ENCODE measurements around the gene TRAF3. TPM values are rescaled to one million over a fixed set of nuclear protein-coding genes. Genes with fewer than 3 reads are reported as not detected.

The TRAF3 gene
- total RNA-seq, 1 donor from 2014 or later, result 26.3 TPM

GRCh38 chr14:102805941-102806340, 28.7 kb downstream of the TRAF3 start:
- Mint-ChIP-seq H3K27me3 (no peaks in the 10 kb centered on the region), H3K36me3 (ENCODE audit: insufficient read depth) (no peaks in the 10 kb centered on the region), H3K27ac (no peak overlapping the region), H3K4me1 (ENCODE audit: low read depth) (peaks cover 7% of the 10 kb centered on the region), H3K4me3 (ENCODE audit: low read depth) (no peak overlapping the region), H3K9me3 (ENCODE audit: low read depth) (no peaks in the 10 kb centered on the region)
- TF ChIP-seq CTCF (IDR thresholded peaks at IDR 0.05; ENCODE audit: unreplicated experiment), result no peak
- no peak for DNase-seq (ENCODE audit: low spot score, unreplicated experiment)

- H3K27ac Mint-ChIP-seq, result peak overlapping the region; percentile 90
- no peak for DNase-seq (ENCODE audit: low spot score, unreplicated experiment)
- no peaks in the 10 kb centered on the region for H3K27me3 Mint-ChIP-seq
- no peak overlapping the region for H3K4me3 Mint-ChIP-seq (ENCODE audit: low read depth)
- H3K36me3 Mint-ChIP-seq (ENCODE audit: insufficient read depth), result no peaks in the 10 kb centered on the region
- H3K4me1 Mint-ChIP-seq (ENCODE audit: low read depth), result peaks cover 11% of the 10 kb centered on the region
- no peaks in the 10 kb centered on the region for H3K9me3 Mint-ChIP-seq (ENCODE audit: low read depth)
- TF ChIP-seq CTCF (IDR thresholded peaks at IDR 0.05; ENCODE audit: unreplicated experiment), result no peak
Observed at GRCh38 chr14:102806447-102806846, 29.2 kb downstream of the TRAF3 start.

DNA sequence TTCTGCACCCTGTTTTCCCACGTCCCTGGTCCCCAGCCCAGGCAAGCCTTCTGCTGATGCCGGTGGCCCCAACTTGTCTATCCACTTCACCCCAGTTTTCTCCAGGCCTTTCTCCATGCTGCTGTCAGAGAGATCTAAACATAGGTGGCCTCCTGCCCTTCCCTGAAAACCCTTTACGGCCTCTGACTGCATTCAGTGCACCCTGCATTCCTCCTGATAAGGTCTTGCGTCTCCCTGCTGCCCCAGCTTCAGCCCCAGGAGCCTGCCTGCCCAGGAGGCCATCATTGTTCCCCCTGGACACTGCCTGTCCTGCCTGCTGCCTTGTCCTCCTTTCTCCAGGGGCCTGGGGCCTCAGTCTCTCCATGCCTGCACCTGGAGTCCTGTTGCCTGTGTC, 29.8 kb downstream of the TRAF3 start:
- peak overlapping the region; percentile 90 for H3K27ac Mint-ChIP-seq
- no peak for TF ChIP-seq CTCF (IDR thresholded peaks at IDR 0.05; ENCODE audit: unreplicated experiment)
- DNase-seq (ENCODE audit: low spot score, unreplicated experiment), result no peak

GRCh38 chr14:102809870-102810269, 32.6 kb downstream of the TRAF3 start:
- Mint-ChIP-seq H3K27me3 (no peaks in the 10 kb centered on the region), H3K9me3 (ENCODE audit: low read depth) (peaks cover 4% of the 10 kb centered on the region), H3K4me3 (ENCODE audit: low read depth) (no peak overlapping the region), H3K36me3 (ENCODE audit: insufficient read depth) (peaks cover 3% of the 10 kb centered on the region), H3K4me1 (ENCODE audit: low read depth) (peaks cover 12% of the 10 kb centered on the region), H3K27ac (no peak overlapping the region)
- DNase-seq (ENCODE audit: low spot score, unreplicated experiment), result no peak
- TF ChIP-seq CTCF (IDR thresholded peaks at IDR 0.05; ENCODE audit: unreplicated experiment), result no peak

More for the DNA sequence above, 29.8 kb downstream of the TRAF3 start:
- H3K4me1 Mint-ChIP-seq (ENCODE audit: low read depth), result peaks cover 12% of the 10 kb centered on the region
- no peaks in the 10 kb centered on the region for H3K9me3 Mint-ChIP-seq (ENCODE audit: low read depth)
- H3K27me3 Mint-ChIP-seq, result no peaks in the 10 kb centered on the region
- no peak overlapping the region for H3K4me3 Mint-ChIP-seq (ENCODE audit: low read depth)
- no peaks in the 10 kb centered on the region for H3K36me3 Mint-ChIP-seq (ENCODE audit: insufficient read depth)

- peaks cover 12% of the 10 kb centered on the region for H3K4me1 Mint-ChIP-seq (ENCODE audit: low read depth)
- H3K27ac Mint-ChIP-seq, result no peak overlapping the region
- TF ChIP-seq CTCF (IDR thresholded peaks at IDR 0.05; ENCODE audit: unreplicated experiment), result no peak
- H3K27me3 Mint-ChIP-seq, result no peaks in the 10 kb centered on the region
- DNase-seq (ENCODE audit: low spot score, unreplicated experiment), result no peak
- H3K36me3 Mint-ChIP-seq (ENCODE audit: insufficient read depth), result peaks cover 6% of the 10 kb centered on the region
- peaks cover 5% of the 10 kb centered on the region for H3K9me3 Mint-ChIP-seq (ENCODE audit: low read depth)
- H3K4me3 Mint-ChIP-seq (ENCODE audit: low read depth), result no peak overlapping the region
Observed at GRCh38 chr14:102810523-102810922, 33.3 kb downstream of the TRAF3 start.
